Heart left ventricle (tissue), 16 donors: Measurements from ENCODE around the gene SPEG. TPM values are rescaled to one million over a fixed set of nuclear protein-coding genes. Genes with fewer than 3 reads are reported as not detected.

Experiments used
- ATAC-seq, 4 donors: fragments of 200-7000 bp; cut with Tn5 transposase; one replicate each; pipeline ENCODE4 v1.9.1; 2020 to 2022; ENCODE audit warnings: moderate library complexity in 4 of 4, mild to moderate bottlenecking in 3 of 4, moderate number of reproducible peaks in 1 of 4
- DNase-seq, 5 donors: peaks; one replicate each; pipeline ENCODE4 v3.0.0-alpha.2; 2020
- H3K27ac ChIP-seq, 12 donors: fragments of 200-600 bp; sonication (generic) in 4 of 12; one replicate each; pipeline versions ENCODE4 v1.5.0 to v1.8.0; 2016 to 2022; ENCODE audit warnings: mild to moderate bottlenecking in 2 of 12
- H3K27me3 ChIP-seq, 9 donors: fragments of 200-600 bp; sonication (generic) in 2 of 9; one replicate each; pipeline versions ENCODE4 v1.5.1 to v1.8.0; 2016 to 2022; ENCODE audit warnings: mild to moderate bottlenecking in 3 of 9
- H3K36me3 ChIP-seq, 9 donors: fragments of 200-600 bp; sonication (generic) in 2 of 9; one replicate each; pipeline versions ENCODE4 v1.5.0 to v1.8.0; 2018 to 2022; ENCODE audit warnings: mild to moderate bottlenecking in 2 of 9
- H3K4me1 ChIP-seq, 12 donors: fragments of 200-600 bp; sonication (generic) in 4 of 12; one replicate each; pipeline versions ENCODE4 v1.5.0 to v1.8.0; 2016 to 2022; ENCODE audit warnings: mild to moderate bottlenecking in 3 of 12
- H3K4me3 ChIP-seq, 12 donors: fragments of 200-600 bp; sonication (generic) in 4 of 12; one replicate each; pipeline versions ENCODE4 v1.5.0 to v1.8.0; 2017 to 2022; ENCODE audit warnings: mild to moderate bottlenecking in 9 of 12, moderate library complexity in 4 of 12
- H3K9me3 ChIP-seq, 12 donors: fragments of 200-600 bp; sonication (generic) in 4 of 12; one replicate each; pipeline versions ENCODE4 v1.5.0 to v1.8.0; 2016 to 2022; ENCODE audit warnings: mild to moderate bottlenecking in 1 of 12
- CTCF ChIP-seq, 12 donors: fragments of 200-600 bp; sonication (generic) in 4 of 12; IDR thresholded peaks; one replicate each; pipeline versions ENCODE4 v1.5.0 to v1.8.0; 2018 to 2022; ENCODE audit warnings: antibody characterized with exemption in 12 of 12, mild to moderate bottlenecking in 5 of 12
- POLR2A ChIP-seq, 2 donors: fragments of 450-650 bp; IDR thresholded peaks; one replicate each; pipeline ENCODE4 v1.6.1; 2017; ENCODE audit warnings: antibody characterized with exemption in 2 of 2, mild to moderate bottlenecking in 2 of 2, moderate library complexity in 2 of 2
- WGBS, 4 donors: extraction: QIAGEN DNeasy Blood & Tissue Kit in 2 of 4; methylation state at CpG; one replicate each; pipeline versions ENCODE4 v1.1.5 to v1.1.7; 2013 to 2018; 5-methylcytosine and 5-hydroxymethylcytosine counted together
- intact Hi-C, 10 donors: fragments of 100-400 bp; cut with DNase I; formaldehyde crosslinking; loops; one replicate each; pipeline versions ENCODE4 v1.11.1 to v1.14.2; 2022
- polyA plus RNA-seq, 2 donors: library from polyadenylated mRNA; stranded (reverse); fragments of 200-250 nt; gene quantifications; one replicate each; pipeline ENCODE4 v1.2.3, GENCODE V29; 2013
- total RNA-seq, 9 donors: library from RNA; depleted of rRNA in 2 of 9; stranded (reverse); fragments of >200 nt in 2 of 9; fragmentation: NEBNext Ultra II Directional in 3 of 9; extraction: Animal tissue kit (Norgen Biotek cat#: 25700) in 3 of 9; gene quantifications; one replicate each; pipeline versions ENCODE4 v1.1.0 to v1.2.4, GENCODE V29; 2016 to 2023
- donor health status: ischemic (EF 13 %, LVEDD 7.1; RV severe dilation, severe dysfunction).
- donor health status: healthy with polysubstance abuse.
- donor health status: DM: no; HTN: yes; CAD: no.
- donor health status: DM: no; HTN: no; CAD: no.
- donor health status: ischemic (EF 25% LVEDD 6.9; RV normal size, moderate dysfunction).
- donor health status: ischemic (EF 25% LVEDD 5.7; RV mildly dilated, moderate dysfunction).
- donor health status: healthy.
- donor health status: DM: yes; HTN: yes; CAD: no.
- donor health status: ischemic (EF 35%, LVEDD 5.7; RV mildly dilated, moderate dysfunction).
- donor health status: nonischemic (EF 11% LVEDD 7.7; RV severe dilation, severe dysfunction).
- donor health status: DM: yes; HTN: yes; CAD: no.
- donor health status: PGD.
- donor health status: ischemic (EF 29% LVEDD 5.4; RV normal size, mild dysfunction).
- donor health status: nonischemic (EF 23%, LVEDD 6.1; RV moderate dilation, normal function).

SPEG gene
- total and polyA plus RNA-seq, 11 donors: 64.8 to 150 (median 108) TPM

- peak in 4 of 5 donors; percentile 63 to 84 (median 78) for DNase-seq
- Histone ChIP-seq H3K4me3 (peak overlapping the region in 7 of 12 donors; percentile 3 to 37 (median 19)), H3K4me1 (peaks cover 0 to 63% (median 19%) of the 10 kb centered on the region in 12 donors), H3K9me3 (no peaks in the 10 kb centered on the region), H3K36me3 (no peaks in the 10 kb centered on the region), H3K27ac (peak overlapping the region; percentile 83 to 99 (median 92)), H3K27me3 (peaks cover 0 to 3% (median 0%) of the 10 kb centered on the region in 9 donors)
- intact Hi-C loops: loop anchor here in 7 of 10 donors (1.0 to 10.0 kb wide), 13 partner anchors 12 to 220 kb away; partner anchors contain the start of genes SPEG (in 2 of the 7) and SLC4A3 (in 1 of the 7)
- ATAC-seq: peak; percentile 72 to 76 (median 75)
- WGBS, 4 donors: 42 to 62% (median 46%) methylated on average over 5 to 7 of the region's 7 CpGs
- TF ChIP-seq POLR2A (IDR thresholded peaks at IDR 0.05) (peak in 1 of 2 donors; percentile 45), CTCF (IDR thresholded peaks at IDR 0.05) (peak in 1 of 12 donors; percentile 7)
These were observed 29.7 kb upstream of the SPEG start for GRCh38 chr2:219404954-219405353.

GRCh38 chr2:219405451-219405850, 29.2 kb upstream of the SPEG start:
- peak overlapping the region; percentile 83 to 99 (median 92) for H3K27ac ChIP-seq
- no peaks in the 10 kb centered on the region for H3K9me3 ChIP-seq
- intact Hi-C loops: loop anchor here in 7 of 10 donors (1.0 to 10.0 kb wide), 9 partner anchors 12 to 219 kb away; partner anchors contain the start of genes SPEG (in 2 of the 7) and SLC4A3 (in 1 of the 7)
- WGBS, 4 donors: 49 to 60% (median 55%) methylated on average over 7 to 9 of the region's 9 CpGs
- peak overlapping the region in 1 of 12 donors; percentile 22 for H3K4me3 ChIP-seq
- no peaks in the 10 kb centered on the region for H3K36me3 ChIP-seq
- DNase-seq: peak in 4 of 5 donors; percentile 71 to 86 (median 78)
- H3K27me3 ChIP-seq: peaks cover 0 to 3% (median 0%) of the 10 kb centered on the region in 9 donors
- H3K4me1 ChIP-seq: peaks cover 0 to 63% (median 19%) of the 10 kb centered on the region in 12 donors
- TF ChIP-seq POLR2A (IDR thresholded peaks at IDR 0.05) (no peak), CTCF (IDR thresholded peaks at IDR 0.05) (peak in 10 of 12 donors; percentile 4 to 57 (median 40))
- peak; percentile 68 to 79 (median 74) for ATAC-seq

- H3K4me1 ChIP-seq: peaks cover 0 to 63% (median 19%) of the 10 kb centered on the region in 12 donors
- no peak overlapping the region for H3K4me3 ChIP-seq
- intact Hi-C loops: loop anchor here in 7 of 10 donors (1.0 to 10.0 kb wide), 9 partner anchors 11 to 219 kb away; partner anchors contain the start of genes SPEG (in 2 of the 7) and SLC4A3 (in 1 of the 7)
These were observed 28.4 kb upstream of the SPEG start for GRCh38 chr2:219405958-219406860.

More at GRCh38 chr2:219405958-219406860, 28.4 kb upstream of the SPEG start:
- H3K36me3 ChIP-seq: no peaks in the 10 kb centered on the region
- TF ChIP-seq CTCF (IDR thresholded peaks at IDR 0.05): no peak
- no peak for TF ChIP-seq POLR2A (IDR thresholded peaks at IDR 0.05)
- ATAC-seq (peak in 2 of 4 donors; percentile 1), DNase-seq (peak in 1 of 5 donors; percentile 28)
- no peaks in the 10 kb centered on the region for H3K9me3 ChIP-seq
- no peaks in the 10 kb centered on the region for H3K27me3 ChIP-seq
- peak overlapping the region; percentile 83 to 99 (median 92) for H3K27ac ChIP-seq
- WGBS, 4 donors: 71 to 78% (median 75%) methylated on average over 7 of the region's 7 CpGs
